Measurements from ENCODE around the gene RASGRF2.

The RASGRF2 gene

GRCh38 chr5:80975065-80975464 lies 14.9 kb downstream of the RASGRF2 start:
- no peak for TF ChIP-seq CTCF (IDR thresholded peaks at IDR 0.05)

- no peak for TF ChIP-seq CTCF (IDR thresholded peaks at IDR 0.05)
Measured at GRCh38 chr5:80976985-80977384, 16.8 kb downstream of the RASGRF2 start.

- TF ChIP-seq CTCF (IDR thresholded peaks at IDR 0.05), result no peak
Measured at GRCh38 chr5:80977764-80978163, 17.6 kb downstream of the RASGRF2 start.

- TF ChIP-seq CTCF (IDR thresholded peaks at IDR 0.05), result no peak
Measured at GRCh38 chr5:80978772-80979317, 18.7 kb downstream of the RASGRF2 start.

GRCh38 chr5:80982093-80982492 lies 21.9 kb downstream of the RASGRF2 start:
- TF ChIP-seq CTCF (IDR thresholded peaks at IDR 0.05), result no peak

- TF ChIP-seq CTCF (IDR thresholded peaks at IDR 0.05), result no peak
Measured at GRCh38 chr5:80985600-80986228, 25.6 kb downstream of the RASGRF2 start.

GRCh38 chr5:80986382-80986781 lies 26.2 kb downstream of the RASGRF2 start:
- TF ChIP-seq CTCF (IDR thresholded peaks at IDR 0.05), result no peak
